HG03066 (cell line): ENCODE measurements around the gene OST4.
"Not testable (repeated sequence)": the region's sequence is repeated elsewhere in the genome, so short reads cannot be mapped to it uniquely, and the experiment has no call there.

Experiments
- ATAC-seq: cut with Tn5 transposase; IDR thresholded peaks from one replicate; pipeline ENCODE4 v1.9.1; 2021; ENCODE audit warnings: low read depth; ENCODE audit not compliant: unreplicated experiment

Gene OST4

DNA sequence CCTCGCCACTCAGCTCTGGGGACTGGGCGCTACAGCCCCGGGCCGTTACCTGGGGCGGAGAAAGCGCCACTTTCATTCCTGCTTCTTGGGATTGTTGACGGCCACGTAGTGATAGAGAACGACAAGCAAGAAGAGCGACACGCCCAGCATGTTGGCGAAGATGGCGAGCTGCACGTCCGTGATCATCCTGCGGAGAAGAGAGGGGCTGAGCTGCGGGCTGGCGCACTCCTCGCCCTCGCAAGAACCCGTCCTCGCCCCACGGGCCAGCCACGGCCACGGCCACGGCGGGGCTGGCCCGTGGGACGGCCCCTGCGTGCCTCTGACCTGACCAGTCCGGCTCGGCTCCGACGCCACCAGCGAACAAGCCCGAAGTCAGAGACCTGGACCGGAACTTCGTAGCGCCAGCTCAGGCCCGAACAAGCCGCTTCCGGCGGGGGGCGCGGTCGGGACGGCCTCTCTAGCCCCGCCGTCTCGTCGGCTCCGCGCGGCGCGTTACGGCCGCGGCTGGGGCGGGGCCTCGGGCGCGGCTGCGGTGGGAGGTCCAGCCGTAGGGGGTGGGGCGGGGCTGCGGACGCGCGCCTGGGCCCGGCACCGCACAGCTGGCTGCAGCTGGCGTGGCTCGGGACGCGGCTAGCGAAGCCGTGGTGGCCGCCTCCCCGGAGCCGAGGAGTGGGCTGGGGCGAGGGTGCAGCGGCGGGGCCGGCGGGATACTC is at the start of gene OST4:
Gene OST4 (minus strand): TSS at position 378 of the 713 bp plus-strand sequence.
- peak; percentile 75 for ATAC-seq

- not testable (repeated sequence) for ATAC-seq
Observed at GRCh38 chr2:27119330-27119670, 47.8 kb upstream of the OST4 start.

DNA sequence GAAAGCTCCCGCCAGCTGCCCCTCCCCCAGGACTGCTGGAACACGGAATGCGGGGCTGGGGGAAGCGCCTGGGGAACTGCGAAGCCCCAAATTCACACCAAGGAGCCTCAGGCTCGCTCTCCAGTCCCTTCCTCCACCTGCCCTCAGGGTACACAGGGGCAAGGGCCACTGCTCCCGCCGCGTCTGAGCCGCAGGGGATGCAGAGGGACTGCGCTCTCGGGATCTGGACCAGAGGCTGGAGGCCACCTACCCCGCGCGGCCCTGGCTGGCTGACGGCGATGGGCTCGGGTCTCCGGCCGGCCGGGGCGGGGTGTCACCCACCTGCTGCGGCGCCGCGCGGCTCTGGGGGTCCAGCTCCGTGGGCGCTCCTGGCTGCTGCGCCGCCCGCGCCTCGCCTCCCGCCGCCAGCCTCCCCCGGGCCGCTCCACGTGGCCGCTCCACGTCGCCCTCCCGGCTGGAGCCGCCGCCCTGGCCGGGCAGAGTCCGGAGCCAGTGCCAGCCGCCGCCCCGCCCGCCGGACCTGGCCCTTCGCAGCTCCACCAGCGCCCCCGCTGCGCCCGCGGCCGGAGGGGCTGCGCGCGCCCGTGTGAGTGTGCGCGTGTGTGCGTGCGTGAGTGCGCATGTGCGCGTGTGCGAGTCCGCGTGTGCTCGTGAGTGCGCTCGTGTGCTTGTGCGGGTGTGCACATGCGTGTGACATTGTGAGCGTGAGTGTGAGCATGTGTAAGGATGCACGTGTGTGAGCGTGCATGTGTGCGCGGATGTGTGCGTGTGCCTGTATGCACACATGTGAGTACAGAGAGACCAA is 47.3 kb upstream of the OST4 start, which contains the start of gene CGREF1:
Gene CGREF1 (minus strand): TSS at position 604 of the 805 bp plus-strand sequence. CDS start 14,762 bp downstream, outside the sequence.
- no peak for ATAC-seq

DNA sequence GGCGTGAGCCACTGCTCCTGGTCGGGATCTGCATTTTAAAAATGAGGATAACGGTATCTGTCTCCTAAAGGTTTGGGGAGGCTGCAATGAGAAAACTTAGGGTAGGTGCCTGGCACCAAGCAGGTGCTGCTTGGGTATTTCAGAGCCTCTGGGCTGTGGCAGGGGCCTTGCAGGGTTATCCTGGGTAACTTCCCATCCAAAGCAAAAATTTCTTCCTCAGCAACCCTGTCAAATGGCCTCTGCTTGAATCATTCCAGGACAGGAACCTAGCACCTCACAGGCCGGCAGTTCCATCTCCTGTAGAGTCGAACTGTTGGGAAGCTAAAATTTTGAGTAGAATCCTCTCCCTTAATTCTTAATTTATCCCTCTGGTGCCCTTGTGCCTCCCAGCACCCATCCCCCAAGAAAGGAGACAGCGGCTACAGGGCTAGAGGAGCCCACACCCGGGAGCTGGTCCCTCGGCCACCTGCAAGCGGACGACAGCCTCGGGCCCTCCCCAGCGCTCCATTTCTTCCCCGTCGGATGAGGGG is 46.6 kb upstream of the OST4 start:
- no peak for ATAC-seq

DNA sequence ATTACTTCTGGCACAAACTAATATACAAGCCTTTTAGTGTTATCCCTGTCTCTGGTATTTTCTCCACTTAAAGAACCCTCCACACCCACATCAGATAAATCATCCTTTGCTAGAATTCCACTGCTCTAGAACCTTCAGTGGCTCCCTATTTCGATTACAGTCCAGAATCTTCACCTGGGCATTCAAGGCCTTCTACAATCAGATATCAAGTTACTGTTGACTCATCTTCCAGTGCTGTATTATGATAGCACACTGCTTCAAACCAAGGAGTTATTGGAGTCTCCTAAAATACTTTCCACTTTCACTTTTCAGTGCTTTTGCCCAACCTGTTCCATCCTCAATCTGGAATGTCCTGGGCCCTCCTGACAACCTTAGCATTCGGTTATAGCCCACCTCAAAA is 44.1 kb upstream of the OST4 start:
- ATAC-seq: no peak

DNA sequence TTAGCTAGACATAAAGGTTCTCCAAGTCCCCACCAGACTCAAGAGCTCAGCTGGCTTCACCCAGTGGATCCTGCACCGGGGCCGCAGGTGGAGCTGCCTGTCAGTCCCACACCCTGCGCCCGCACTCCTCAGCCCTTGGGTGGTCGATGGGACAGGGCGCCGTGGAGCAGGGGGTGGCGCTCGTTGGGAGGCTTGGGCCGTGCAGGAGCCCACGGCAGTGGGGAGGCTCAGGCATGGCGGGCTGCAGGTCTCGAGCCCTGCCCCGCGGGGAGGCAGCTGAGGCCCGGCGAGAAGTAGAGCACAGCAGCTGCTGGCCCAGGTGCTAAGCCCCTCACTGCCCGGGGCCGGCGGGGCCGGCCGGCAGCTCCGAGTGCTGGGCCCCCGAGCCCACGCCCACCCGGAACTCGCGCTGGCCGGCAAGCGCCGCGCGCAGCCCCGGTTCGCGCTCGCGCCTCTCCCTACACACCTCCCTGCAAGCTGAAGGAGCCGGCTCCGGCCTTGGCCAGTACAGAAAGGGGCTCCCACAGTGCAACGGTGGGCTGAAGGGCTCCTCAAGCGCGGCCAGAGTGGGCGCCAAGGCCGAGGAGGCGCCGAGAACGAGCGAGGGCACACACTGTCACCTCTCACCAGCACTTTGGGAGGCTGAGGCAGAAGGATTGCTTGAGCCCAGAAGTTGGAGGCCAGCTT is 40.1 kb upstream of the OST4 start:
- not testable (repeated sequence) for ATAC-seq

GRCh38 chr2:27110603-27111352 is 39.3 kb upstream of the OST4 start:
- ATAC-seq: not testable (repeated sequence)

GRCh38 chr2:27109083-27109482 is 37.6 kb upstream of the OST4 start:
- ATAC-seq: no peak

- no peak for ATAC-seq
Observed at GRCh38 chr2:27108221-27108620, 36.8 kb upstream of the OST4 start.

- ATAC-seq: no peak
Observed at GRCh38 chr2:27105981-27106380, 34.5 kb upstream of the OST4 start.

DNA sequence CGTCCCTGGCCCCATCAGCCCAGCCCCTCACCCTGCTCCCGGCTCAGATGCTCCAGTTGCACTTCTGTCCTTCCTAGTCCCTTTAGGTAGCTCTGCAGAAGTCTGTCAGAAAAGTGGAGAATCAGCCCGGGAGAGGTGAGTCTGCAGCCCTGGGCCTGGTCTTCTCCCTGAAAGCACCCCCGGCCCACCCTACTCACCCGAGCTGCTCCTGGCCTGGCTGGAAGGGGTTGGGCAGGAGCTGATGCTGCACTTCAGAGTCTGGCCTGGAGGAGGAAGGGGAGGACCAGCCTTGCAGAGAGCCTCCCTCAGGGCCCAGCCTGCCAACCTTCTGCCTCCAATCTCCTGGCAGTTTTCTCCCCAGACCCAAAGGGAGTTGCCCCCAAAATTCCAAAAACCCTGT is 30.9 kb upstream of the OST4 start:
- ATAC-seq: no peak

DNA sequence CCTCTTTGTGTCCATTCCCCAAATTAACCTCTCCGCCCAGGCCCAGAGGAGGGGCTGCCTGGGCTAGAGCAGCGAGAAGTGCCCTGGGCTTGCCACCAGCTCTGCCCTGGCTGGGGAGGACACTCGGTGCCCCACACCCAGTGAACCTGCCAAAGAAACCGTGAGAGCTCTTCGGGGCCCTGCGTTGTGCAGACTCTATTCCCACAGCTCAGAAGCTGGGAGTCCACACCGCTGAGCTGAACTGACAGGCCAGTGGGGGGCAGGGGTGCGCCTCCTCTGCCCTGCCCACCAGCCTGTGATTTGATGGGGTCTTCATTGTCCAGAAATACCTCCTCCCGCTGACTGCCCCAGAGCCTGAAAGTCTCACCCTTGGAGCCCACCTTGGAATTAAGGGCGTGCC is 28.6 kb upstream of the OST4 start:
- no peak for ATAC-seq

DNA sequence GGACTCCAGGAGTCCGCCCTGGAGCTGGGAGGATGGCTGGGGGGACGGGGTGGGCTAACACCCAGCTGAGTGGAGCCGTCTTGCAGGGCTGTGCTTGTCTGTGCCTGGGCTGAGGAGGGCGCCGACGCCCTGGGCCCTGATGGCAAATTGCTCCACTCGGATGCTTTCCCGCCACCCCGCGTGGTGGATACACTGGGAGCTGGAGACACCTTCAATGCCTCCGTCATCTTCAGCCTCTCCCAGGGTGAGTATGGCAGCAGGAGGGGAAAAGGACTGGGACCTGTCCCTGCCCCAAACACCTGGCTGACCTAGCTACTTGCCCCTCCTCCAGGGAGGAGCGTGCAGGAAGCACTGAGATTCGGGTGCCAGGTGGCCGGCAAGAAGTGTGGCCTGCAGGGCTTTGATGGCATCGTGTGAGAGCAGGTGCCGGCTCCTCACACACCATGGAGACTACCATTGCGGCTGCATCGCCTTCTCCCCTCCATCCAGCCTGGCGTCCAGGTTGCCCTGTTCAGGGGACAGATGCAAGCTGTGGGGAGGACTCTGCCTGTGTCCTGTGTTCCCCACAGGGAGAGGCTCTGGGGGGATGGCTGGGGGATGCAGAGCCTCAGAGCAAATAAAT is 28.0 kb upstream of the OST4 start:
- ATAC-seq: no peak

GRCh38 chr2:27097341-27097740 is 25.9 kb upstream of the OST4 start:
- ATAC-seq: no peak

DNA sequence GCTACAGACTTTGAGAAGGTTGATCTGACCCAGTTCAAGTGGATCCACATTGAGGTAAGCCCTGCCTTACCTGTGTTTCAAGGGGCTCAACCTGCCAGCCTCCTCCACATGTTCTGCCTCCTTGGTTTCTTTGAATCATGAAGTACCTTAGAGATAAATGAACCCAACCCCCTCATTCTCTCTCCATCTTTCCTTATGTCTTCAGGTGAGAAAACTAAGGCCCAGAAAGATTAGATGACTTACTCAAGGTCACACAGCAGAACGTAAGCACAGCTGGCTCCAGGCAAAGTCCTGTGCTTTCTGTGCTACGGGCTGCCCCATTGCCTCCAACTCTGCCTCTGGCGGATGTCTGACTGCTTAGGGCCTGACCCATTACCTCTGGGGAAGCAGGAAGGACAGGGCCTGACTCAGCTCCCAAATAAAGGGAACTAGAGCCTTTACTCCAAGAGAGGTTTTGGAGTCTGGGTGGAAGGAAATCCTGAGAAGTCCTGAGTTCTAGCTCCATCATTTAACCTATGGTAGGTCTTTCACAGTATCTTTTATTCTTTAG is 25.4 kb upstream of the OST4 start:
- no peak for ATAC-seq

DNA sequence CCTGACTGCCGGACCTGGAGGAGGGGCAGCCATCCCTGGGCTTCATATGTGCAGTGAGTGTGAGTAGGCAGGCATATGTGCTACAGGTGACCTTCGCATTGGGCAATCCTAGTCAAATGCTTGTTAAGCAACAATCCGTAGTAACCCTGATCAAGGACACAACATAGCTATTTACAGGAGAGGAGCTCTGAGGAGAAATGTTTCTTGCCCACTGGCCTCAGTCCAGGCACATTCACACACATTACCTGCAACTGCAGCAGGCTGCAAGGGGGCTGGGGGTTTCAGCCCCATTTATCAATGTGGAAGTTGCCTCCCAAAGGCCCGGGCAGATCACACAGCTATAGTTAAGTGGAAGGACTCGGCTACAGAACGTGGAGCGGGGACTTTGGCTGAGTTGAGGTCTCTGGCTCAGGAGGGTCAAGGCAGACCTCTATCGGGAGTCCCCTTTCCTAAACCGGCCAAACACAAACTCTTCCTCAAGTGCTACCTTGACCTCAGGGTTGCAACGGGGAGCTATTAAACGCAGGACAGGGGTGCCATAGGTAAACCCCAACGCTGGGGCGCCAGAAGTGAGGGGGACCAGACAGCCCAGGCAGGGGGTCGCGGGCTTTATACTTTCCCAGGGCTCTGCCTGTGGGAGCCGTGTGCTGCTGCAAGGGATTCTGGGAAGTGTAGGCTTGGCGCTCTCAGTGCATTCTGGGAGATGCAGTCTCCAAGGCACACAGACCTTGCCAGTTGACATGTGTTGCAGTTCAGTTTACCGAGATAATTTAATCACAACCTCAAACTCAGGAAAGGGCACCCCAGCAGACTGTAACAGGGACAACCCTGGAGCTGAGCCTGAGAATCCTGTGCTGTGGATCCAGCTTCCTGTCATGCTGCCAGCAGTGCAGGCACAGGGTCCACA is 24.5 kb upstream of the OST4 start:
- no peak for ATAC-seq

GRCh38 chr2:27095427-27095744 is 23.9 kb upstream of the OST4 start:
- no peak for ATAC-seq

- no peak for ATAC-seq
Observed at GRCh38 chr2:27094353-27094984, 23.0 kb upstream of the OST4 start.
